GM19395 (cell line): ENCODE results near the gene TWIST1.

Experiments used
- ATAC-seq: cut with Tn5 transposase; IDR thresholded peaks from one replicate; pipeline ENCODE4 v1.9.1; 2021; ENCODE audit warnings: mild to moderate bottlenecking, moderate library complexity; ENCODE audit not compliant: unreplicated experiment

TWIST1 gene

DNA sequence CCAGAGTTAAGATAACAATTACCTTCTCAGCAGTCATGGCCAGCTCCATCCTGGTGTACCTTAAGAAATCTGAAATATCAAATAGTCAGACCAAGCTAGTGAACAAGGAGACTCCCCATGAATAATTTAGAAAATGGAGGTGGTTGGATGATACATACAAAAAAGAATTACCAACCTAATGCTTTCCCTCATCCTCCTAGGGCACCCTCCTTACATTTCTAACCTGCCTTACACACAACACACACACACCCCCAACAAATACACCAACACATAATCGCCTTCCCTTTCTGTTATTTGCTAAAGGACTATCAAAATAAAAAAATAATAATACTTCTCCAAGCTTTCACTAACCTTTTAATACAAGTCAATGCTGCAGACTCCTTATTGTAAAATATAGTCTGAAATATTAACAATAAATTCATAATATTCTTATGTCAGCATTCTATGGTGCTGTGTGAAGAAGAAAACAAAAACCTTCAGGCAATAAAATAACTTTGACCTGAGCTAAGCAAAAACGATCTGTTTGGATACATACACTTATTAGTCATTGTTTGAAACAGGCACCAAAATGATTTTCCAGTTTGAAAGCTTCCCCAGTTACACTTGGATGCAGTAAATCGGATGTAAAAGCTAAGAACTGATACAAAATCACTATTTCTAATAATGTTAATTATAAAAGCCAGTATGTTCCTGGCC, 3.4 kb downstream of the TWIST1 start:
- no peak for ATAC-seq

DNA sequence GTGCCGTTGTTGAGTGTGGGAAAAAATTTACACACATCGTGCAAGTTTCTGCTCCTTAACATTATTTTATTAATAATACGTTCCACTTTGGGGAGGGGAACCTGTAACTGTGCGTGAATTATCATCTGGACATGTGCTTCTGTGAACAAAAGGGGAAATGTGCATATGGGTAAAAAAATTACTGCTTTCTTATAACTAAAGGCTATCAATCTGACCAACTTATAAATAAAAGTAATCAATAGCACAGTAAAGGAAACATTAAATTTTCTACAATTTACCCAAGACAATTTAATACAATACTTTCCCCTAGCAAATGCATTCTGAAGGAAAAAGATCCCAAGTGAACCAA, 4.5 kb downstream of the TWIST1 start:
- no peak for ATAC-seq

DNA sequence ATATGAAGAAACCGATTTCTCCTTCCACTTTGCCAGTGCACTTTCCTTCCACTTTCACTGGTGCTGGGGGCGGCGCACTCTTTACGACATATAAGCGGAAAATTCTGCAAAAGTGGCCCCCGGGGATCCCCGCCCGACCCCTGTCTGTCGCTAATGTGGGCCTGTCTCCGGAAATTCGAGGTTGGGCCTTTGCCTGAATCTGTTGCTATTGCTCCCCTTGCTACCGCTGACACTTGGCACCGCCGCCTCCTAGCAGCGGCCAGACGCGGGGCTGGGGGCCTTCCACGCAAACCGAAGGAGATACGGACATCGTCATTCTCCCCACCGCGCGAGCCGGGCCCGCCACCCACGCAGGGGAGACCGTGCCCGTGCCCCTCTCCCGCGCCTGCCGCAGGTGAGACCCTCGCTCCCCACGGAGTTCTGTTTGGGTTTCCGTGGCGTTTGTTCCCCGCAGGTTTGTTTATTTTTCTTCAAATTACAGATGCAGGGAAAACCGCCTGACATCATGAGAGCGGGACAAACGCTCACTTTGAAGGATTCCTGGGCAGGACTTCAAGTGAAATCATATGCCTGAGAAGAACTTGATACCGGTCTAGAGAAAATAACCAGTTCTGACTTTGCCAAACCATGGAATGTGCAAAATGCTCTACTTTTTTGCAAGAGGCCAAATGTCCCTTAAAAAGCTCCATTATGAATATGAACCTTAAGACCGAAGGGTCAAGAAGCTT, 5.0 kb downstream of the TWIST1 start:
- ATAC-seq: no peak

DNA sequence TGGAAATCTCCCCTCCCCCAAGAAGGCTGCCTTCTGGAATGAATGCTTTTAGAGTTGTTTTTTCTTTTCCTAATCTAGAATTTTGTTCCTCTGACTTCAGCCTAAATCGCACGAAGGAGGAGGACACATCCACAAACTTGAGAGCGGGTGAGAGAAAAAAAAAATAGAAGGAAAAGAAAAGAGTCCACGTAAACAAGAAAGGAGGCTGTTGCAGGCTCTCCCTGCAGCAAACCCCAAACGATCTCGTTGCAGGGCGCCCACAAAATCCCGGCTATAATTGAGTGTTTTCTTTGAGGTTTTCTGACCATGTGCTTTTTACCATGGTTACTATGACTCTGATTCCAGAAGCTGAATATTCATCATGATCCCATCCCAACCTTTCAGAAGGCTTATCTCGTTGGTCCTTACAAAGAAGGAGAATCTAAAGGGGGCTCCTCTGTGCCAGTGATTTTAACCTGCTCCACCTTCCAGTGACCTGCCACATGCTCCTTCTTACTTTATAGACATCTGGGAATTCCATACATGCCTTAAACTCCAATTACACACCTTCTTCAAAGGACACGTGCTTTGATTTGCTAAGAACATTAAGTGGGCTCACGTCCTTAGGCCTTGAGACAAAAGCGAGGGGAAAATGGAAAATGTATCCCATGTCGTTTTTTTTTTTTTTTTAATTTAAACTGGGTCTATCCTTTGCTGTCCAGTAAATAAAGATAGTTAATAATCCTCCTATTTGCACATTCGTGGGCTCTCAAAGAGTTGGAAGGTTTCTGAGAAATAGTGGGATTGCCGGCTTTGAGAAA, 5.8 kb downstream of the TWIST1 start:
- no peak for ATAC-seq

DNA sequence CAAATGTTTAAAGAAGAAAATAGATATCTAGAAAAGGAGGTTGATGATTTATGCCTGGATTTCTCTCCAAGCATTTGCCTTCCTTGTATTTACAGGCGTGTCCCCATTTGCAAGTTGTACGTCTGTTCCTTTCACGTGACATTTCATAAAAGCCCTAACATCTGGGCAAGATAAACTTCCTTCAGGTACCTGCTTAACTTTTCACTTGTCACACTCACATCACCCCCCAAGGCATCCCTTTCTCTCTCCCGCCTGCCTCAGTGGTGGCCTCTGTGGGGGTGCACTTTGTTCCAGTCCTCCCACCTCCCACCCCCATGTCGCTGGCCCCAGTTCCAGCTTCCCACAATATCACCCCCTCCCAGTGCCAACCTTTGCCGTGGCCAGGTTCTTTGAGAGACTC, 6.7 kb downstream of the TWIST1 start:
- ATAC-seq: no peak

DNA sequence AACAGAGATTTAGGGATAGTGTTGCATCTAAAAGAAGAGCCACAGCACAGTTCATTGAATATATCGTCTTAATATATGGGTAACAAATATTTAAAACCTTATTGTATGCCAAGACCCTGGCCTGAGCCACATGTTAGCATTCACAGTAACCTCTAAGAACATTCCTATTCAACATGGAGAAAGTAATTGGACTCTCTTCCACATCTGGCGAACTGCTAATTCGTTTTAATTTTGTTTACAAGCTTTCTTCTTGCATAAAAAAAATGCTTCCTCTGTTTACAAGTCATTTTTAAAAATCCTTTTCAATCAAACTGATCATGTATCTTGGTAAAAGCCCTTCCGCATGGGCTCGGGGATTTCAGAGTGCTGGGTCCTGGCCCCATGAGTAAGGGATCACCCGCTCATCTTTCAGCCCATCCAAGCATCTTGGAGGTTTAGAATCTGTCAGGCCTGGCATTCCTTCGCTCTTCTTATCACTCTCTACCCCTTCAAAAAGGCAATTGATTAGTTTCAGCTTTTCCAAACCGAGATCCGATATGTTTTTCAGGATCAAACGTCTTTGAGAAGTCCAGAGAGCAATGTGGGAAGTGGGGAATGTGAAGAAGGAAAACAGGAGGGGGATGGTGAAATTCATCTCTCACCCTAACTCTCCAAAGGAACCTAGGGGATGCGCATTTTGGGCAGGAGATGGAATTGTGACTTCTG, 7.3 kb downstream of the TWIST1 start:
- ATAC-seq: no peak

DNA sequence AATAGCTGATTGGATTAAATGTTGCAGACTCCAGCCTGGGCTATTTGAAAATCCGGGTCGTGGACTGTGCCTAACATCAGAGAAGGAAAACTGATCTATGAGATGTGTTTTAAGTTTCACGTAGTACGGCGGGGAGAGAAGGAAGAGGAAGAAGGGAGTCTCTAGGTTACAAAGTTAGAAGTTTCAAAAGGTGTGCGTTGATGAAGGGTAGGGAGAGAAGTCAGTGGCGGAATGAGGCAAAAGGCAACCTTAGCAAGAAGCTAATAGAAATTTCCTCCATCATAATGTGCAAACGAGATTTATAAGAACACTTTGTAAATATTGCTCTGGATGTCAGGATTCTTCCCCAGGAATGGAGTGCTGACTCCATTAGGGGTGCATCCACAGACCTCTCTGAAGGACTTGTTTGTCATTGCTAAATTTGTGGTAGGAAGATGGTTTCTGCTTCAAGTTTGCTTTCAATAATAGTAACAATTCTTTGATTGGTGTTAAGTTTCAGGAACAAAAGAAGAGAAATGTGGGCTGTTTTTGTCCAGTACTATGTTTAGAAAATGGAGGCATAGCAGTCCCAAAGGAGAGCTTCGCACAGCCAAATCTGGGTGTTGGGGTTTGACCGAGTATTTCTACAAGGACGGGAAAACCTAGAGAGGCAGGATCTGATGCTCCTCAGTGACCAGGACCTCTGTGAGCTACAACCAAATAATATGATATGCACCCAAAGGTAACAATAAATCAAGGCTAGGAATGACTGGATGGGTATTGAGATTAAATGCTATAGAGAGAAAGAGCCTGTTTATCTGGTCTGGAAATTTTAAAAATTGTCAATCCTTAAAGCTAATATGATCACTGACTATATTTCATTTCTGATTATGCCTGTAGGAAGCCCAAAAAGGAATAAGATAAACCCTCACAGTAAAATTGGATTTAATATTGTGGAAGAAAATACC, 8.2 kb downstream of the TWIST1 start:
- no peak for ATAC-seq

DNA sequence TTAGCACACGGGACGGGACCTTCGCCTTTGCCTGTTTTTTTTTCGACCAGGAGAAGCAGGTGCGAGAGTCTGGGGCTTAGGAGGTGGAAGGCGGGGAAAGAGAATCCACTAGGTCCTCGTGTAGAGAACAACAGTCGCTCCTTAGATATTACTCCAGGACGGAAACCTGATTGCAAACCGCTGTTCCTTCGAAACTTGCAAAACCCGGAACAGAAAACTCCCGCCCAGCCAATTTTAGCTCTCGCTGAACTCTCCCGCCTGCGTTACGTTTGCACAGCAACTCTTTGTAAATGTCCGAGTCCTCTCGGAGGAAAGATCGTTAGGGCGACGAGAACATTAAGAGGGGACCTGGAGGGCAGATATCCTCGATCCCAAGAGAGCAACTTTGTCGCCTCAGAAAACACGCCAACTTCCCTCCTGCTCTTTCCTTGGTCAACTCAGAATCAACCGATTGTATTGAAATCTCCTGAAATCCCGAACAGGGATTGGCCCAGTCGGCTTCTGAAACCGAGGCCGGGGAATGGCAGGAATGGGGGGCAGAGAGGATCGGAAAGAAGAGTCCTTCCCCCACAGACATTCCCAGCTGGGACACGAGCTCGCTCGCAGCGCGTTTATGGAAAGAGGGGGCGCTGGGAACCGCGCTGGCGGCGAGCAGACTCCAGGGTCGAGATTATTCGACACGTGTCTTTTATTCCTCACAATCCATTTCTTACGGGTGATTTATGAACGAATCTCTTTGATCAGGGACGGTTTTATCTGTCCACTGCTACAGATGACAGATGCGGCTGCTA, 9.9 kb downstream of the TWIST1 start:
- no peak for ATAC-seq

DNA sequence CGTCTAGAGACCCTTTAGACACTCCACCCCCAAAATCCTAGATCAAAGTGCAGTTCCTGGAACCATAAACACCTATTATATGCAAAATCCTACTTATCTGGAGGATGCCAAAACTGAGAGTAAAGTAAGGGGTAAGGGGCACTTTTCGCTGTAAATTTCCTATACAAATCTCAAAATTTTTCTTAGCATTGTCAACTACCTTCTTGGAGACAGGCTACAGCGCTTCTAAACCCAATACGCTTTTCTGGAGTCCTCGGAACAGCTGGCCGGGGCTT, 10.4 kb downstream of the TWIST1 start:
- no peak for ATAC-seq

DNA sequence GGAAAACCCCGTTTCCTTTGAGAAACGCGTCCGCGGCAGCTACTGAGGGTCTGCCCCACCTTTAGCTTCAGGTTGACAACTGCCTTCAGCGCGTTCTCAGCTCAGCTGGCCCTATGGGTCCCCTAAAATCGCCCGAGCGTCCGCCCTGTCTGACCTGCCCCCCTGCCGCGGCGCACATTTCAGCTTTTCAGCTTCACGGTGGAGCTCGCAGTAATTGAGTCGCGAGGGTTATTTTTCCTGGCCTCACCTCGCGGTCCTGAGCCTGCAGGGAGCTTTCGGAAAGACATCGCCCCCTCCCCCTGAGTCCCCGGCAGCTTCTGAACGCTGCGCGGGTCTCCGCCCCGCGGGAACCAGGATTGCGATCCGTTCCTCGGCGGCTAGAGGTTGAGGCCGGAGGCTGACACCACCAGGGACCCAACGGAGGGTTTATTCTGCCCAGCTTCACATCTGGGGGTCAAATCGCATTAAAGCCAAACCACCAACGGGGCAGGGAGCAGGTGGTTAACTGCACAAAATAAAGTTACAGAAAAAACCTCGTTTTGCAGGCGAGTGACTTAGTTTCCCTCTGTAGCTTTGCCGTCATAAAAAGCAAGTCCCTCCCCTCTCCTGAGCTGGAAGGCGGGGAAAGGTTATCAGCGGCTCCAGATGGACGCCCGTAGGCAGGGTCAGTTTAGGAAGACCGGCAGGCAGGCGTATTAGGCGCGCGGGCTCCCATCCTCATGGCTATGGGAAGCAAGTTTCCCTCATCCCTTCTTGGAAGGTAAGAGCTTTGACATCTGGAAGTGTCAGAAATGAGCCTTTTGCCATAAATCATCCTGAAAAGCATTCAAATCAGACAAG, 11.0 kb downstream of the TWIST1 start:
- no peak for ATAC-seq

DNA sequence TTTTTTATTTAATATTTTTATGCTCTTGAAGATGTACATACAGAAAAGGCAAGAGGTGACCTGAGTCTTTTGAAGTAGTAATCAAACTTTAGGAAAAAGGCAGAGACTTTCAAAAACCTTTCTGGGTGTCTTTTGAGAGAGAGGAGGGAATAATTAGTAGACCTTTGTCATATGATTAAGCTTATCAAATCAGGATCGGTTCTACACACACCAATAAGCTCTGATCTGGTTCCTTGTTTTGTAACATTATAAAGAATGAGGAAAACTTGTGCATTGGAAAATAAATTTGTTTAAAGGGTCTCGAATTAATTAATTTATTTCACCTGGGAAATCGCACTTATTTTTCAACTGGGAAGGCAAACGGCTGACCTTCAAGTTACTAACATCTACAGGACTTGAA, 11.9 kb downstream of the TWIST1 start:
- ATAC-seq: no peak

DNA sequence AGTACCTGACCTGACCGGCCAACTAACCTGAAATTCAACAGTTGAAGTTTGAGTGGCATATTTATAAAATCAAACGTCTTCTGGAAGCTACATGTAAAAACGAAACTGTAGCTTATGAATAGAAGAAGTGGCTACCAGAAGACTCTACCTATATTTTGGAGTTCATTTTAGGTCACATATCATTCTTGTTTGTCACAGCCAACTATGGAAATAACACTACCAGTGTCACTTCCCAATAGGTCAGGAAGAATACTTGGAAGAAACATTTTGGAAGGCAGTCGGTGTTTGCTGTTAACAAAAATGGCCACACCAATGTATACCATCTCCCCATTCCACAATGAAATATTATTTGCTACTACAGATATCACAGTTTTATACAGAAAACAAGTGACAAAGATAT, 12.6 kb downstream of the TWIST1 start:
- ATAC-seq: no peak

DNA sequence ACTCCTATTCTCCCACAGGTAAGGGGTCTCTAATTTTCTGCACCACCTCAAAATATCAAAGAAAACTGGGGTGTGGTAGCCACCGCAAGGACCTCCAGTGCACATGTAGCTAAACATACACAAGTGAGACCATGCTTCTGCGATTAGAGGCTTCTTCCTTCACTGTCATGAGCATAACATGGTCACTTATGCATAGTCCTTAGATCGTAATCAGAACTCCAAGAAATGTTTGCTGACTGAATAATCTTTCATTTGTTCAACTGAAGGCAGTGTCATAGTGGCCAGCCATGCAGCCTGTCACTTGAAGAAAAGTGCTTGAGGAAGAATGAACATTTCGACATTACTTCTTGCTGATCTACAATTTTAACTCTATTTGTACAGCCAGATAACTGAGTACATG, 14.6 kb downstream of the TWIST1 start:
- ATAC-seq: no peak

DNA sequence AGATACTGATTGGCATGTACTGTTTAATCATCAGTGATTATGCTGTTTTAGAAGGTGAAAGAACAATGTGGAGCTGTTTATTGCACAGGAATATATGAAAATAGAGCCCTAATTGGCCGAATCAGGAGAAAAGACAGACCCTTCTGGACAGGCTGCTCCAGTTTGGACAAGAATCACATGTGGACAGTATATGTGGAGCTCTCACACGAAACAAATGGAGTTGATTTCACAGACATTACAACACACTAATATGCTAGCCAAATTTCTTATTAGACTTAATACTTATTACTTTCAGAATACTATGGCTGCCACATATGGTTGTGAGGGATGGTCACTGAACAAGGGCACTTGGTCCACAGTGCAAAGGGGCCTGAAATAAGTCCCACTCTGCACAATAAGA, 15.5 kb downstream of the TWIST1 start:
- no peak for ATAC-seq

DNA sequence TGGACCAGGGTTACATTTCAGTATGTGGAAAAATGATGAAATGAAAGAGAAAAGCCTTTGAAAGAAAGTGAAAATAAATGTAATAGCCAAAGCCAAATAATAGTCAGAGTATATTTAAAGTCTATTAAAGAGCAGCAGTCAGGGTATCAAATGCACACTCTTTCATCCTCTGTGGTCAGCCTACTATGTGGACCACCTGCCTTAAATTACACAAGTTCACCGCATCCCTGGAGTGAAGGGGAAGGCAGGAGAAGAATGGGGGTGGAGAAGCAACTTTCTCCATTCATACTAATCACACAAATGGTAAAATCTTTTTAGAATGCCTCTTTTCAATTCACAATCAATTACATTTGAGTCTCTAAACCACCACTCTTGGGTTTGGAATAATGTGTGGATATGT, 16.0 kb downstream of the TWIST1 start:
- no peak for ATAC-seq

DNA sequence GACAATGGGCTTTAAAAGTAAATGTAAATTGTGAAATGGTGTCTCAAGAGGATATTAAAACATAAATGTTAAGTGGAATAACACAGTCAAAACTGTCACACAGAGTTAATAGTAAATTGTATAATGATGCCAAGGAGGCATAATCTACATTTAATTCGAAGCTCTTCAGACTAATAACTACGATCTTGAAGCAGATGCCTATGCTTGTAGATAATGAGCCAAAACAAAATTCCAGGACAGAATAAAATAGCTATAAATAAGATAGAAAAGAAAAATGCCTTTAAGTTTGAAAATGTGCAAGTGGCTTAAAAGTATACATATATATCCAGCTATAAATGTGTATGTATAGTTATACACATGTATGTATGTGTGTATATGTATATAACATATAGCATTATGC, 17.5 kb downstream of the TWIST1 start:
- no peak for ATAC-seq

DNA sequence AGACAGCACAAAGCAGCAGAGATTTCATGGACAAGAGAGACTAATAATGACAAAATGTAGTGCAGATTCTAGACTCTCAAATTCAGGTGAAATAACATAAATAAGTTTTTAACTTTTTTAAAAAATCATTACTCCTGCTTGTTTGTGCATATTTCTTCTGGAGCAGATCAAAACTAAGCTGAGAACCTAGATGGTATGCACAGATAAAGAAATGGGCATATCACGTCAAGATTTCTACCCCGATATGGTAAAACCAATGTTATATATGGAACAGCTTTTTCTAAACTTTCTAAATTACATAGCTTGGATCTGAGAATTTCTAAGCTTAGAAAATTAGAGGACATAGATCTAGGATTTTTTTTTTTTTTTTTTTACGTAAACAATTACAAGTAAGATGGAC, 18.2 kb downstream of the TWIST1 start:
- no peak for ATAC-seq

DNA sequence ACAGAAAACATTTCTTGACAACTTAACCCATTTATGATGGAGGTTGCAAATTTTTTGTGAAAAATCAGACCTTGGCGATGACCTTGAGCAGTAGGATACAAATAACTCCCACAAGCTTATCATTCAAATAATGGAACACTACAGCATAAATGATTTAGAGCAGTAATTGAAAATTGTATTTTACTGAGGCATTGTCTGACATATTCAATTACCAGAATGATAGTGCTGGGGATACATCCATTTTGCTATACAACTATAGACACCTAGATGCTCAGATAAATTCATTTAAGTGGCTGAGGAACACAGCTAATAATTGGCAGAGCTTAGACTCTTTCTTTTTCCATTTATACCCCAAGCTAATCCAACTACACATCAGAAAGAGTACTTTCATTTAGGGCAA, 18.9 kb downstream of the TWIST1 start:
- no peak for ATAC-seq
